HG03457 (cell line): ENCODE measurements around the gene NPTXR.

ENCODE experiments used
- ATAC-seq: cut with Tn5 transposase; IDR thresholded peaks from one replicate; pipeline ENCODE4 v1.9.1; 2021; ENCODE audit warnings: moderate number of reproducible peaks; ENCODE audit not compliant: unreplicated experiment

NPTXR gene

DNA sequence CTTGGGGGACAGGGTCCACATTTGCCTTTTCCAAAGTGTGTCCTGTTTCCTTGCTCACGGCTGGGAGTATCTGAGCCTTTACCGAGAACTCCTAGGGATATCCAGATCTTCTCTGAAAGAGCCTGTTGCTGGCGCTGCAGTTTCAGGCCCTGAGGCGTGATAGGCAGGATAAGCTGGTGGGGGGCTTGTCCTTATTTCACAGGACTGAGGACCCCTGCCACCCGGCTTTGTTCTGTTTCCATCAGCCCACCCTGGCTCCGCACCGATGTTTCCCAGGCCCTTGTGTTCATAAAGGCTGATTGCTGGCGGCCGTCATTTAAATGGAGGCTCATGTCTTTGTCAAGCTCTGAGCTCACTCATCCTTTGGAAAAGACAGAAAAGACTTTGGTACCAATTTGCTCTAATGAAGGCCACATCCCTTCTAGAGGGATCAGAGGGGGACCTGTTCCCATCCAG is 9.4 kb upstream of the NPTXR start:
- no peak for ATAC-seq

DNA sequence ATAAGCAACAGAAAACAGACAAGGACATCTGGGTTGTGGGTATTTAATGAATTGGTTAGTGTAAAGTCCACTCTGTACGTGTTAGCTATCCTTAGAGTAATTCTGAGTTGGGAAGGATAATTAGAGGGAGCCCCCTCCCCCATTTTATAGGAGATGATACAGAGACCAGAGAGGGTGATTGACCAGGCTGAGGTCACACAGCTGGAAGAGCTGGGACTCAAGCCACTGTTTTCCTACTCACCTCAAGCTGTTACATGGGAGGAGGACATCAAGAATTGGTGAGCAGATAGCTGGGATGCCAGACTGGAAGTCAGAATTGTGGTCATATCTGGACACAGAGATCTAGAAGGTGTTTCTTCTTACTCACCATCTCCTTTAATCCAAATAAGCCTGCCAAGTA is 8.7 kb upstream of the NPTXR start:
- no peak for ATAC-seq

DNA sequence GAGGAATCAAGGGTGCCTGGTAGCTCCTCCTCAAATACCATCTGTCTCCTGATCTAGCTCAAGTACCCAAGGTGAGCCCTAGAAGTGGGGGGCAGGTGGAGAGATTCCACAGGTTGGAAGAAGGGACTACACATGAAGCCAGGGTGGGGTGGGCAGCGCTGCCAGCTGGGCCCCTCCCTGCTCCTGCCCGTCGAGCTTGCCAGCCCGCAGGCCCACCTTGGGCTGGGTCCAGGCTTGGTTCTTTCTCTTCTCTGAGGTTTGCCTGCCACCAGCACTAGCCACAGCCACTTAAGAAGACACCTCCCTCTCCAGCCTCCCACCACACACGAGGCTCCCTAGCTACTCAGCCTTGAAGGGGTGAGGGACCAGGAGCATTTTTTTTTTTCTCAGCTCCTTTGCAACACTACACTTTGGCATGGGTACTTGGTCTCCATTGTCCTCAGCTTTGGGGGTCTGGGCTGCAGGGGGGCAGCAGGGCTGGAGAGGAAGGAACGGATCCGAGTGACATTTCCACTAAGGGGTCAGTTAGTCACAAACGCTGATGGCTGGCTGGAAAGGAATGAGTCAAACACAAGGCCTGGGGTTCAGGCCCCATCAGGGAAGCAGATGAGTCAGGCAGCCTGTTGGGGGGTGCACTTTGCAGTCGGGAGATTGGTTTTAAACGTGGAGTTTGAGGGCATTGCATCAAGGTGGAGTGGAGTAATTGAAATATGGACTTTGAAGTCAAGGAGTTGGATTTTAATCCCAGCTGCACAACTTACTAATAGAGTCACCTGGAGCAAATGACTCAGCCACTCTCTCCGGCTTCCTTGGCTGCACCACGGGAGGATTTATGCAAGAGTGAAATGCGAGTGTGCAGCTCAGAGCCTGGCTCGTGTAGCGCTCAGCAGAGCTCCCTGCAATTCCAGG is 7.4 kb upstream of the NPTXR start:
- no peak for ATAC-seq

DNA sequence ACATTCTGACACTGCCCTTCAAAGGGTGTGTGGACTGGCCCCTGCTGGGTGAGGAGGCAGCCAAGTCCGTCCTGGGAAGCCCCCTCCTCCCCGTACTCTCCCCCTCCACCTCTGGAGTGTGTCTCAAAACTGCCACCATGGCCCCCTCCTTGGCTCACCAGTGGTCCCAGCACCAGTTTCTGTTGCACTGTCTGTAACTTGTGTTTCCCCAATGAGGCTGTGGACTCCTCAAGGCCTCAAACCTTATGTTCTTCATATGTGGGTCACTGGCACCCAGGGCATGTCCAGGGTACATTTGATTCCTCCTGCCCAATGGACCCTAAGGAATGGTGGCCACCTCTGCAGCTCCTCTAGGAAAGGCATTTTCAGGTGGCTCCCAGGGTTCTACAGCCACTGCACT is 6.6 kb upstream of the NPTXR start:
- ATAC-seq = no peak

DNA sequence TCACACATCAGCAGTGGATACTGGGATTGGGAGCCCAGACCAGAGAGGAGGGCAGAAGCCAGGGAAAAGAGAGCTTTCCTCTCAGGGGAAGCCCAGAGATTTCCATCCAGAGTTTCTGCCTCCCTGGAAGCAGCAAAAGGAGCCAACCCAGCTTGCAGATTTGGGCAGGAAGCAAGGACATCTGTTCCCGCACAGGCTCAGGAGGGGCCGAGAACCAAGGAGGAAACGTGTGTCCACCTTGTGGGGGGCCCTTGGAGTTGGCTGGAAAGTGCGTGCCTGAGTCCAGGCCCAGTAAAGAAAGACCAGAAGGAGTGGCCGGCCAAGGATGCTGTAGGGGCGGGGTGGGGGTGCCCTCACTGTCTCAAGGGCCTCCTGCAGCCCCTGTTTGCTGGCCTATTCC is 6.0 kb upstream of the NPTXR start:
- no peak for ATAC-seq

DNA sequence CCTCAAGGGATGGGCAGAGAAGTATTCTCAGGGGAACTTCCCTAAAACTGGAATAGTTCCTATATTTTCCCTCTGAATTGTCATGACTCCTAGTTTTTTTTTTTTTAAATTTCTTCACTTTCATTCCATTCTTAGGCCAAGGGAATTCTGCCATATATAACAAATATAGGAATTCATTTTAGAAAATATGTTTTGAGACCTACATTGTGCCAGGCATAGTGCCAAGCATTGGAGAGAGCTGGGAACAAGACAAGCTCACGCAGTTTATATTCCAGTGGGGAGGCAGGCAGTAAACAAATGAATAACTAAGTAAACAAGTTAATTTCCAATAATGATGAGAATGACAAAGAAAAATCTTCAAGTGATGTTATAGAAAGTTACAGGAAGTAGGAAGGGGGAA is 2.6 kb upstream of the NPTXR start:
- ATAC-seq = no peak

DNA sequence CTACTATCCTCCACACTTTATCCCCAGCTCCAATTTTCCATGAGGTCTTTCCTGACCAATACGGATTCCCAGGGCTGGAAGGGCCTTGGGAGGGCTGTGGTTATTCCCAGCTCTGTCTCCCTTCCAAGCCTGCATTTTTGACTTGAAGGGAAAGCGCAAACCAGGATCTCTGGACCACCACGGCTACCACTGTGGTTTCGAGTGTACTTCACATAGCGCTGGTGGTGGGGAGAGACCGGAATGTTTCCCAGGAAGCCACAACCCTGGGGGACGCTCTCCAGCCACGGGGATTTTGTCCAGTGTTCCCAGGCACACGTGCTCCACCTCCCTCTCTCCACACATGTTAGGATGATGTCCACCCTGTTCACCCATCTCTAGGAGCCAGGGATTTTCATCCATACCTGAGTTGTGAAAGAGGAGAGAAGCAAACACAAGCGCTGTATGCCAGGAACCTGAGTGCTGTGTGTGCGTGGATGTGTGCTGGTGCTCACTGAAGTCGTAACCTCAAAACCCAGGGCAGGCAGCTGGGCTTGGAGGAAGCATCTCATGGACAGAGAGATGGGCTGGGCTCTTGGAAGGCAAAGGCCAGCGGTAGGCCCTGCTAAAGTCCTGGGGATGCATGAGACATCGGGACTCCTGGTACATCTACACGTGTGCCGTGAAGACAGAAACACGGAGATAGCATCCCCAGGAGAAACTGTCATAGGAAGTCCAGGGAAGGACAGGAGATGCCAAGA is 1.3 kb upstream of the NPTXR start:
- ATAC-seq = no peak

DNA sequence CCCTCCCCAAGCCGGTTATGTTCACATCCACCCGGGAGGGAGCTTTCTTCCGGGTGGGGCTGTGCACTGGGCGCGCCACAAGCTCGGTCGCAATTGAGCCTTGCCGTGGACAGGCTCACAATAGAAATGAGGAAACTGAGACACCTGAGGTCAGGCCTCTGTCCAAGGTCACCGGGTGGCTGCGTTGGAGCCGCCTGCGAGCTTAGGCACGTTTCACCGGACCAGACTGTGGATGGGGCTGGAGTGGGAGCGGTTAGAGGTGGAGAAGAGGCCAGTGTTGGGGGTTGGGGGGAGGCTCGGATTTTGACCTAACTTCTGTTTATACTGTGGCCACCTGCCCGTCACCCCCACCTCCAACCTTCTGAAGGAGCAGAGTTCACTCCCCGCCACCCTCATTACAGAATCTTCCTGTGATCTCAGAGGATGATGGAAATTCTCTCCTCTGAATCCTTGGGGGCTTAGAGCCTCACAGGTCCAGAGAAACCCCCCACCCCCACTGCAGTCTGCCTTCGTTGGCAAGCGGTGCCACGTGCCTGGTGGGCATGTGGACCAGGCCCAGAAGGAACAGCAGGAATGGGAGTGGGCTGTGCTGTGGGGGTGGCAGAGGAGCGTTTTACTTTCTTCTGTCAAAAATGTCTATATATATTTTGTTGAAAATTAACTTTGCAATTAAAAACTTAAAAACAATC is 631 bp upstream of the NPTXR start:
- ATAC-seq = no peak

DNA sequence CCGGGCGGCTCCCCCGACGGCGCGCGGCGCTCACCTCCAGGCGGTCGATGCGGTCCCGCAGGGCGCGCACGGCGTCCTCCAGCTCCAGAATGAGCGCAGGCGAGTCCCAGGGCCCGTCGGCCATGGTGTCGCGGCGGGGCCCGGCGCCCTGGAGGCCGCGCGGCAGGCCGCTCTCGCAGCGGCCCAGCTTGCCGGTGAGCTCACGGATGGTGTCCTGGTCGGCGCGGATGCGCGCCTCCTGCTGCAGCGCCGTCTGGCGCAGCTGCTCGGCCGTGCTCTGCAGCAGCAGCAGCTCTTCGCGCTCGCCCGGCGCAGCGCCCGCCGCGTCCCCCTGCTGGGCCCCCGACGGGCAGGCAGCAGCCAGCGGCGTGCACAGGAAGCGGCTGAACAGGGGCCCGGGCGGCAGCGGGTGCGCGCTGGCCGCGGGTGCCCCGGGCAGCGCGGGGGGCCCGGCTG is 599 bp downstream of the NPTXR start:
- ATAC-seq = no peak

DNA sequence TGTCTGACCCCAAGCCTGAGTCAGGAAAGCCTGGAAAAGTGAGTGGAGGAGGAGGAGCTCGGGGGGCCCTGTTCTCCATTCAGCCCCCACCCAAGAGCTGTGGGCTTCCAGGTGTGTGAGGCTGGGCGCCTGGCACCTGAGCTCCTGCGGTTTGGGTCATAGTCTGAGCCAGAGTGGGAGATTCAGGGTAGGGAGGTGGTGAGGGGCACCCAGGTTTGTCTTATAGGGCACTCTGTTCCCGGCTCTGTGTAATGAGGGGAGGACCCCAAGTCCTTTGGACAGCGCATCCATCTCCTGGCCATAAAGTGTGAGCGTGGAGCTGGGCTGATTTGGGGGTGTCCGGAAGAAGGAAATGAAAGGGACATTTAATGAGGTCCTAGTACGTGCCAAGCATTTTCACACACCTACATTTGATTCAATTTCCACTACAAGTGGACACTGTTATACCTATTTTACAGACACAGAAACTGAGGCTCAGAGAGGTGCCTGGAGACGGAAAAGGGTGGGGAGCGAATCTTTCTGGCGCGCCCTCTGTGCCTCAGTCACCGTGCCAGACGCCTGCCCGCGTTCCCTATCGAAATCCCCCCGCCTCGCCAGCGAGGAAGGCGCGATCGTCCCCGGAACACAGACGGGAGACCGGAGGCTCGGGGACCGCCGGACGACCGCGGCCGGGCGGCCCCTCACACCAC is 1.2 kb downstream of the NPTXR start:
- ATAC-seq = no peak

DNA sequence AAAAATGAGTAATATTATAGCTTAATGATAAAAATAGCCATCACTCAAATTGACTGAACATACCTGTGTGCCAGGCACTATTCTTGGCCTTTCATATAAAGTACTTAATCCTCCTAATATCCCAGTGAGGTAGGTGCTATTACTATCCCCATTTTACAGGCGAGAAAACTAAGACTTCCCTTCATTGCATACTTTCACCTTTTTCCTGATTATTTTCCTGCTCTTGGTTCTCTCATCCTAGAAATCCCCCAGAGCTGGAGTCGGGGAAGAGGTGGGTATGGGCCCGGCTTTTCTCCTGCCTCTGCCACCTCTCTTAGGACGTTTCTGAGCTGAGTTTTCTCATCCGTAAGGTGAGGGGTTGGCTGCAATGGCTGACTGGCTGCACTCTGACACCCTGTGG is 2.2 kb downstream of the NPTXR start:
- no peak for ATAC-seq

DNA sequence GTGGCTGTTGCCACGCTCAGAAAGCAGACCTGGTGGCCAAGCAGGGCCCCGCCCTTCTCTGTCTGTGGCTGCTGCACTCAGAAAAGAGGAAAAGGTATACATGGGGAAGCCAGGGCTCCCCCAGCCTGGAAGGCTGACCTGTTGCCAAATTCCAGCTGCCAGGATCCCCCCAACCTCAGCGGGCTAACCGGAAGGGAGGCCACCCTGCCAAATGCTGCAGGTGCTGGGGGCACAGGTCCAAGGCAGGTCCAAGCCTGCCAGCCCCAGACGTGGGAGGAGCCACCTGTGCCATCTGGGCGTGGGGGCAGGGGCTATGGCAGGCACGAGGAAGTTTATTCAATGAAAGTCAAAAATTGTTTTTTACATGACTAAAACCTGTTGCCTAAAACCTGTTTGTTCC is 2.6 kb downstream of the NPTXR start:
- ATAC-seq = no peak

DNA sequence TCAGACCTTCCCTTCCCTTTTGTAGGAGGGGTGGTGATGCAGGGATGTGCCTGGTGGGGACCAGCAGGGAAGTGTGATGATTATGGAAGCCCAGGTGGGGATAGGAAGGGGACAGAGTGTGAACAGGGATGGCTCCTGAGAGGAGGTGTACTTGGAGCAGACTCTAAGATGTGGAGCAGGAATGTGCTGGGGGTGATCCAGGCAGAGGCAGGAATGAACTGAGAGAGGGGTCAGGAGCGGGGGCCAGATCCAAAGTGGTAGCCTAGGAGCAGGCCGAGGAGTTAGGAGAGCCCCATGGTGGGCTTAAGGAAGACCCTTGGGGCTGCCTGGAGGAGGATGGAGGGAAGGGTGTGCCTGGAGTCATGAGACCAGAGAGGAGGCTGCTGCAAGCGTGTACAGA is 3.7 kb downstream of the NPTXR start:
- no peak for ATAC-seq

DNA sequence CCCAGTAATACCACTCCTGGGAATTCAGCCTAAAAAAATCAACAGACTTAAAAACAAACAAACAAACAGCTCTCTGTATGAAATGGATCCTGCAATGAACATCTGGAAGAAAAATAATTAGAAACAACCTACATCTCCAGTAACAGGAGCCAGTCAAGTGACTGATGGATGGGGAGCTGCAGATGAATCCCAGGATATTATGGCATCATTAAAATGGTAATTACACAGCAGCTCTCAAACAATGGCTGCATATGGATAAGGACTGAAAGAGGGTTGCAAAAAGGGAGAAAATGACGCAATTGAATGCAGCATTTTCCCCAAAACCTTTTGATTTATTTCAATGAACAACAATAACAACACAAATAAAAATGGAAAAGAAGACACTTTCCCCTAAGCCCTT is 4.1 kb downstream of the NPTXR start:
- no peak for ATAC-seq

DNA sequence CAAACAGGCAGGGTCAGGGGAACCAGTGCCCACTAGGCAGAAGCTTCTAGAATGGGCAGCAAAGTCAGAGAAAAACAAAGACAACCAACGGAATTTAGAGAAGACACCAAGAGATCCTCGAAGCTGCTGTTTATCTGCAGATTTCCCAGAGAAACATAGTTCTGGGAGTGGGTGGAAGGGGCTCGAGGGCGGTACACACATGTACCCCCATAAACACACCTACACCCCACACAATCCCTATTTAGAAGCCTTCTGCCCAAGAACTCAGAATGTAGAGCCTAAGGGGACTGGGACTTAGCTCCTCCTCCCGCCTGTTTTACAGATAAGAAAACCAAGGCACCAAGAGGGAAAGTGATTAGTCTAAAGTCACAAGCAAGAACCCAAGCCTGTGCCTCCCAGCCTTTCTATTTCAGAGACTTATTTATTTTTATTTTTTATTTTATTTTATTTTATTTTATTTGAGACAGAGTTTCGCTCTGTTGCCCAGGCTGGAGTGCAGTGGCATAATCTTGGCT is 6.4 kb downstream of the NPTXR start:
- no peak for ATAC-seq

DNA sequence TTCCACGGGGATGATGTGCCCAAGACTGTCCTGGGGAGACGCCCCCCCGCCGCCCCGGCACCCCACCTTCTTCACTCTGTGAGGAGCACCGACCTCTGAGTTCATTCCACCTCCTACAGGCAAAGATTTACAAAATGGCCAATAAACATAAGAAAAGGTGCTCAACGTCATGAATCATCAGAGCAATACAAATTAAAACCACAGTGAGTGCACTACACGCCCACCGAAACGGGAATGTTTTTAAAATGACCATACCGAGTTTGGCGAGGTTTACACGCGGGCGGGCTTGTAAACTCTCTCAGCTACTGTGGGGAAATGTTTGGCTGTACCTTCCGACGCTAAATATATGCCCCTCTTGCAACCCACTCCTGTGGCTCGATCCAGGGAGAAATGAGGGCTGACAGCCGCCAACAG is 7.9 kb downstream of the NPTXR start:
- no peak for ATAC-seq

DNA sequence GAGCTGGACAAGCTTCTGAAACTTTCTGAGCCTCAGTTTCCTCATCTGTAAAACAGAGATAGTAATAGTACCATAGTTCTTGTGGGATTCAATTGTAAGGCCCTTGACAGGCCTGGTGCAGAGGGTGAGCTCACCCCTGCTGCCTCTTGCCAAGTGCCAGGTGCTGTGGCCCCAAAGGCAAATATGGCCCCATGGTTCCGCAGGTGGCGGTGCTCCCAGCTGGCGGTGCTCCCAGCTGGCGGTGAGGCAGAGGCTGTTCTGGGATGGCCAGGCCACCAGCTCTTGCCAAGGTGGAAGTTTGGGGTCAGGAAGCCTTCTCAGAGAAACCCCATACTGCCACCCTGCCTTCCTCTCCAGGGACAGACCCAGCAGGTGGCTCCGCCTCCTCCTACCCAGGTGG is 8.8 kb downstream of the NPTXR start:
- ATAC-seq = no peak

DNA sequence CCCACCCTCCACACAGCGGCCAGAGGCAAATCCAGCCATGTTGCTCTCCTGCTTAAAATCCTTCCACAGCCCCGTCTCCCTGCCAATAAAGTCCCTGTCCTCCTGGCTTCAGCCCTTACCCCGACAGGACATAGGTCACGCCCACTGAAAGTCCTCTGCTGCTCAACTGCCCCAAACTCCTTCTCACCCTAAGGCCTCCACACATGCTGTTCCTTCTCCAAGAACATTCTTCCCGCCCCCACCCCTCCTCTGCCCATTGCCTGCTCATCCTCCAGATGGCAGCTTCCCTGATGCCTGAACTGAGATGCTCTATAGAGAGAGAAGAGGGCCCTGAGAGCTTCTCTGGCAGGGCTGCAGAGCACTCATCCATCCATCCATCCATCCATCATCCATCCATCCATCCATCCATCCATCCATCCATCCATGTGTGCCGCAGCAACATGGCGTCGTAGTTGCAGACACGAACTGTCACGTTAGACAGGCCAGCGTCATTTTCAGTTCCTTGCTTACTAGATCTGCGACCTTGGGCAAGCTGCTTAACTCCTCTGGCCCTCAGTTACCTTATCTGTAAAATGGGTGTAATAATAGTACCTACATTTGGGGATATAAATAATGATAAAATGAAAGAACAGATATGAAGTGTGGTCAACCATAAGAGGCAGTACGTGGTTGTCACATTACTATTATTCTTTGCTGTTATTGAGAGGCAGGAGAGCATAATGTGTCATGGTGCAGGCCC is 9.4 kb downstream of the NPTXR start:
- no peak for ATAC-seq

DNA sequence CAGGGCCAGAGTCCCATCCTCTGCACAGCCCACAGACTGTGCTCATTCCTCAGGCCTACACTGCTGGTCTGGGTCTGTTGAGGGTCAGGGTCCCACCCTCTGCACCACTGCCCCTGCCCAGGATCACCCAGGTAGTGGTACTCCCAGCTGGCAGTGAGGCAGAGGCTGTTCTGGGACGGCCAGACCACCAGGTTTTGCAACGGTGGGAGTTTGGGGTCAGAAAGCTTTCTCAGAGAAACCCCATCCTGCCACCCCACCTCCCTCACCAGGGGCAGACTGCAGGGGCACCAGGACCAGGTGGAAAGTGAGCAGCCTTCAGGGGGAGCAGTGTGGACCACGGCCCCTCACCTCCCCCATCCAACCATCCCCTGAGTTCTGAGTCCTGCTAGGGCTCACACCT is 10.8 kb downstream of the NPTXR start:
- no peak for ATAC-seq
